A375 (cell line): Measurements from ENCODE around the gene POU2F1. TPM values are rescaled to one million over a fixed set of nuclear protein-coding genes. Genes with fewer than 3 reads are reported as not detected.

Source experiments
- total RNA-seq: library from RNA; depleted of rRNA; stranded (reverse); fragments of >200 nt; shearing (Covaris generic); gene quantifications from 2 replicates; pipeline ENCODE4 v1.2.3, GENCODE V29; 2014; rRNA removed

Gene POU2F1
- total RNA-seq: 17.2 and 17.5 TPM in 2 replicates

GRCh38 chr1:167220537-167221125 lies at the start of gene POU2F1:
POU2F1 (plus strand) TSS chr1:167220886; CDS start chr1:167220898, 12 bp downstream.

Other genes with a start within 250 kb of the POU2F1 start
- 0.60 and 0.64 TPM in 2 replicates for gene ILDR2, start 245.3 kb upstream of the POU2F1 start, total RNA-seq
- gene MAEL, start 231.6 kb upstream of the POU2F1 start, total RNA-seq: not detected in 2 replicates
- gene GPA33, start 130.5 kb upstream of the POU2F1 start, total RNA-seq: not detected in 2 replicates
- gene STYXL2, start 126.8 kb upstream of the POU2F1 start, total RNA-seq: 0.08 TPM in 1 of 2 replicates, not detected in the other